HG02973 (cell line): ENCODE measurements around the gene CACNA1E.

Source experiments
- ATAC-seq: cut with Tn5 transposase; IDR thresholded peaks from one replicate; pipeline ENCODE4 v1.9.1; 2021; ENCODE audit warnings: moderate library complexity; ENCODE audit not compliant: unreplicated experiment

Gene CACNA1E

GRCh38 chr1:181626279-181626938, 143.1 kb downstream of the CACNA1E start:
- no peak for ATAC-seq

GRCh38 chr1:181630398-181630797, 147.1 kb downstream of the CACNA1E start:
- ATAC-seq, result no peak

- ATAC-seq, result no peak
Observed at GRCh38 chr1:181630838-181631237, 147.5 kb downstream of the CACNA1E start.

DNA sequence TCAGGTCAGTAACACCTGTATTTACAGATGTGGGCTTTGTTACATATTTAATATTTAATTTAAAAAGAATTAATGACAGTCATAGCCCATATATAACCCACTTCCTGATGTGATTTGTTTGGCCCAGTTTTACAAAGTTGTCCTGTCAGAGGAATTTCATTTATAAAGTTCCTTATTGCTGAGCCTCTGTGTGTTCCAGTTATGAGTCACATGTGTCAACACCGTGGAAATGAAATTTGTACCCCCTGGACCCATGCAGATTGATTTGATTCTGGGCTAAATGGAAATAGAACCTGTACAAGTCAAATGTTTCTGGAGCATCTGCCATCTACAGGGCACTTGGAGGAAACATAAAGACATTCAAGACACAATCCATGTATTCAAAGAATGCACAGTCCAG, 149.2 kb downstream of the CACNA1E start:
- no peak for ATAC-seq

DNA sequence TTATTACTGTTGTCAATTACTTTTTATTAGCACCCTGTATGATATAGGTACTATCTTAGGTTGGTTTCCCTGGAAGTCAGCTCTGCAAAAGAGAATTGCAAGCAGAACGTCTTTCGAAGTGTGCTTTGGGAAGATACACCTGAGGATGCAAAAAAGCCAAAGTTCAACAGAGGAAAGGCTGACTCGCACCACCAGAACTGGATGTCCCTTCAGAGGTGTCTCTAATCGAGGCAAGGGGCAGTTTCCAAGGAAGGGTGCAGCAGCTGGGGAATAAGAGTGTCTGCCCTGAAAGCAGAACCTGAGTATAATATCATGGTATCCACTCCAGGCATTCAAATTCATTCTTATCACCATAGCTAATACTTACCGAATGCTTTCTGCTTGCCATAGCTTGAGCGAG, 149.6 kb downstream of the CACNA1E start:
- no peak for ATAC-seq

DNA sequence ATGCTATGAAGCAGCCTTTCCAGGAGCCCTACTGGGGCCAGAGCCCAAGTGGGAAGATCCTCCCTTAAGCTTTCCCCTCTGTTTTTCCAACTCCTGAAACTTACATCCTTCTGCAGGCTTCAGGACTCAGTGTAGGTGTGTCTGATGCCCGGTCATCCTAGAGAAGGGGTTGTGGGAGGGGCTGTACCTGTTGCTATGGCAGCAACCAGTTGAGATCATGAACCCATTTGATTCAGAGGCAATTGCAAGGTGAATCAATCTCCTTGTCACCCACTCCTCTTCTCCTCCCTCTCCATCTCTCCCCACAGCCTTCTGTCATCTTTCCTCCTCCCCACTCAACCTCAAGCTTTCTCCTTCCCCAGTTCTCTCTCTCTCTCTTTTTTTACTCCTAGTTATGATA, 151.8 kb downstream of the CACNA1E start:
- ATAC-seq, result no peak

- ATAC-seq, result no peak
Observed at GRCh38 chr1:181637998-181638397, 154.7 kb downstream of the CACNA1E start.

- ATAC-seq, result no peak
Observed at GRCh38 chr1:181640956-181641355, 157.6 kb downstream of the CACNA1E start.

DNA sequence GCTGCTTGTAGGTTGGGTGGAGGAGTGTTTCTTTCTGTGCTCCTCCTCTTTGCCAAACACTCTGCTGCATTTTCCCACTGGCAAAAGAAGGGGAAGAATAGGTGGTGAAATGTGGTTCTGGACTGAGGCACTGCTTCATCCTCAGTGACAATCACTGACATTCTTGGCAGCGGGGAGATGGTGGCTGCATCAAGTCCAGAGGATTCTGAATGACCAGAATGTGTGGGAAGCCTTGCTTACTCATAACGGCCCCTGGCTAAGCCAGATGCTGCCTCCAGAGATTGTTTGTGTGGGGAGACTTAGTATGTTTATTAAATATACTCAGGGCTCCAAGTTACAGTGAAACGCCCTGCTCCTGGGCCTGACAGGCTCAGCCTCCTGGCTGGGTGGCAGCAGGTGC, 160.3 kb downstream of the CACNA1E start:
- ATAC-seq, result no peak

GRCh38 chr1:181645171-181645570, 161.9 kb downstream of the CACNA1E start:
- no peak for ATAC-seq

DNA sequence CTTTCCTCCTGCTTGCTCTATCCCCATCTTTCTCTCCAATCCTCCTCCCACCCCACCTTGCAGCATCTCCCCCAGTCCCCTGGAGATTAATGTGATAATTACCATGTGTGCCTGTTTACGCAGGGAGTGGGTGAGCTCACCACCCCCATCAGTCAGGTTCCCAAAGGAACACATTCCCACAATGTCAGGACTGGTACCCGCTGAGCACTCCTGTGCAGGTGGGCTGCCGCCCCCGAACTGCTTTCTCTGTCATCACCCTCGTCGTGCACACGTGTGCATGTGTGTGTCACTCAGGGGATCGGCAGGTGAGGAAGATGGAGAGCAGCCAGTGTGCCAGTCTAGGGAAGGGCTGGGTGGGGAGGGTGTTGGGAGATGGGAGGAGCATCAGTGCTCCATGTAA, 163.4 kb downstream of the CACNA1E start:
- ATAC-seq, result no peak

DNA sequence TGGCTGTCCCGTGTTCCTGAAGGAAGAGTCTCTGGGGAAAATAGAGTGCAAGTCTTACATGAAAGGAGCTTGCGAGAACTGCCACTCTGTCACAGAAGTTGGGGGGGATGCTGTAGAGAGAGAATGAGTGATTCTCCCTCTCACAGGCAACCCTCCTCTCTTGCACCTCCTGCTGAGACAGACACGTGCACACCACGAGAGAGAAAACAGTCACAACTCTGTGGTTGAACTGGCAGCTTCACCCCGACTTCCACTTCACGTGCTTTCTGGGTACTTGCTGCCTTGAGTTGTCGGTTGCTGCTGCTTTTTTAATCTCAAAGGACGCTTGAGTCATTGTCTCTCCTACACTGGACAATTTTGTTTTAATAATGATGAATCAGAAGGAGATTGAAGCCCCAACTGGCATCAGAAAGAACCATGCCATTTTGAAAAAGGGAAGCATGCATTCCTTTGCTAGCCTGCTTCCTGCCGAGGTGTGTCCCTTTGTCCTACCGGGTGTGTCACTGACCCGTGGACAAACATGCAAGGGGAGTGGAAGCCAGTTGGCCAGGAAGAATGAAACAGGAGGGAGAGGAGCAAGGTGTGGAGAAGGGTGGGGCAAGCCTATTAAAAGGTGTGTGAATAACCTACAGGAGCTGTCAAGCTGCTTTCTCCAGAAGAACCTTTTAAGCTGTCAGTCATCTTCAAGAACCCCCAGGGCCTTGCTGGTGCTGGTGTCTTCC, 164.2 kb downstream of the CACNA1E start:
- no peak for ATAC-seq

DNA sequence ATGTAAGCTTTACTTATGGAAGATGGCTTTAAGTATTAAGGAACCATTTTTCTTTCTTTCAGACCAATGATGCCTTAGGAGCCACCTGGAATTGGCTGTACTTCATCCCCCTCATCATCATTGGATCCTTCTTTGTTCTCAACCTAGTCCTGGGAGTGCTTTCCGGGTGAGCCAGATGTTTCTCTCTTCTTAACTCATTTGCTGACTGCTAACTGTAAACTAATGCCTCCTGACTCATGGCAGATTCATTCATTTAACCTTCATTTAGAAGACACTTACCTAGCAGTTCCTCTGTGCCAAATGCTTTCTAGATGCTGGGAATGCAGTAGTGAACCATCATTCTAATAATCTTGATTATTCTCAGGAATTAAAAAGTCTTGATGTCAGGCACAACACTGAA, 168.0 kb downstream of the CACNA1E start:
- ATAC-seq, result no peak

DNA sequence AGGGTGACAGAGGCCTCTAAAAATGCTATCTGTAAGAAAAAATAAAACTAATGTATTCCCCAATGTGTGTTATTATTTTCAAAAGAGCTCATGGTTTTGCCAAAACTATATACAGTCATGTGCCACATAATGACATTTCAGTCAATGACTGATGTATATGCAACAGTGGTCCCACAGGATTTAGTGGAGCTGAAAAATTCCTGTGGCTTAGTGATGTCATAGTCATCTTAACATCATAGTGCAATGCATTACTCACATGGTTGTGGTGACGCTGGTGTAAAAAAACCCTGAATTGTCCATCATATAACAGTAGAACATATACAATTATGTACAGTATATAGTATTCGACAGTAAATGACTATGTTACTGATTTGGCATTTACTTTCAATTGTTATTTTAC, 172.4 kb downstream of the CACNA1E start:
- ATAC-seq, result no peak

DNA sequence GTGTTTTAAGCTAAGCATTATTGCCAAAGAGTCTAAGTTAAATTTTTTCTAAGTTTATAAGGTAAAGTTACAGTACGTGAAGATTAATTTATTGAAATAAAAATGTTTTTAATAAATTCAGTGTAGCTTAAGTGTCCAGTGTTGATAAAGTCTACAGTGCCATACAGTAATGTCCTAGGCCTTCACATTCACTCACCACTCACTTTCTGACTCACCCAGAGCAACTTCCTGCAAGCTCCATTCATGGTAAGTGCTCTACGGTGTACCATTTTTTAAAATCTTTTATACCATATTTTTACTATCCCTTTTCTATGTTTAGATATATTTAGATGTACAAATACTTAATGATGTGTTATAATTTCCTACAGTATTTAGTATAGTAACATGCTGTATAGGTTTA, 173.2 kb downstream of the CACNA1E start:
- no peak for ATAC-seq

DNA sequence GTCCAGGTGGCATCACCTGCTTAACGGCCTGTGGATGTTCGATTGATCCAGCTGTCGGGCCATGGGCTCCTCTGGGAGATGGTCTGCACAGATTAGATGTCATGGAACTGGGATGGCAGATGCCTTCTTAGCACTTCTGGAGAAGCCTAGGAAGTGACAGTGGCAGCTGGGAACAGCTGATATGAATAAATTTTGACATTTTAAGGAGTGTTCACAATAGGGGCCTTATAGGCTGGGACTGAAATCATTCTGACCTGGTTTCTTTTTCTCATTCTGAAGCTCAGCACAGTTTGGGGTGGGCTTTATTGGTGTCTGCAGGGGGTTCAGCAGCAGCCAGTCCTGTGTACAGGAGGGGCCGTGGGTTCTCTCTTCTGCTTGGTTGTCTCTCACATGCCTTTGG, 175.3 kb downstream of the CACNA1E start:
- no peak for ATAC-seq

DNA sequence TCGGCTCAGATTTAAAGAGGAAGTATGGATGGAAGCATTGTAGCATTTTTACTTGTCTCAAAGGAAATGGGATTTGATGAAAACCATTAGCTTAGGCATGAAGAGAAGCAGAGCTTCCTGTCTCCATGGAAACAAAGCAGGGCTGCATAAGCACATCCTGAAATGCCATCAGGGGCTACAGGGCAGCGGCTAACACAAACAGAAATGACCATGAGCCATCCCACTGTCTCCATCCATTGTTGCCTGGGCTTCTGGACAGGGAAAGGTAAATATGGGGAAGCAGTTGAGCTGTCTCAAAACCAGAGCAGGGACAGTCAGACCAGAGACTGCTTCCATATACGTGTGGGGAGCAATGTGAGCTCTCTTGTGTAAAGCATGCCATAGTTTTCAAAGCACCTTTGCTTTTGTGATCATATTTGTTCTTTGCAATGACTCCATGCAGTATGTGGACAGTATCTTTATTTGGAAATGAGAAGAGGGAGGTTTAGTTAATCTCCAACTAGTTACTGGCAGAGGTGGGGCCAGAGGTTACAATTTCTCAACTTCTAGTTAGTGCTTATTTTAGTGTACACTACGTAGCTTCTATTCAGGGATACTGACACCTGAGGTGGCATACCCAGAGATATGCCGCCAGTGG, 176.1 kb downstream of the CACNA1E start:
- no peak for ATAC-seq

- no peak for ATAC-seq
Observed at GRCh38 chr1:181660621-181661020, 177.3 kb downstream of the CACNA1E start.

- no peak for ATAC-seq
Observed at GRCh38 chr1:181661569-181661968, 178.3 kb downstream of the CACNA1E start.

GRCh38 chr1:181662606-181663005, 179.3 kb downstream of the CACNA1E start:
- no peak for ATAC-seq

- ATAC-seq, result no peak
Observed at GRCh38 chr1:181664543-181664942, 181.2 kb downstream of the CACNA1E start.

DNA sequence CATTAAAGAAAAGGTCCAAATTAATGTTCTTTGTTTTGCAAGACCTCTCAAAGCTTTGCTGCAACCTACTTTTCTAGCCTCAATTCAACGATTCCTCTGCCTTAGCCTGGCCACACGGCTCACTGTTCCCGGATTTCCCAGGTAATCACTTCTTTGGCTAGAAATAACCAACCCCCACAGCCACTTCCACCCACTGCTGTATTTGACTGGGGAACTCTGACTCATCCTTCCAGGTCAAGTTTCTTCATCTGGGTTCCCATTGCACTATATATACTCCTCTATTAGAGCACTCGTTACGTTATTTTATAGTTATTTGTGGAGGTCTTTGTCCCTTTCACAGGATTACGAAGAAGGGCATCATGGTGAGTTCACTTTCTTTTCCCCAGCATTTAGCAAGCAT, 185.9 kb downstream of the CACNA1E start:
- ATAC-seq, result no peak
